DMS79 treated with DMSO at 0.1 percent for 48 hours (cell line): Measurements from ENCODE around the gene FSIP1.
"Not testable (repeated sequence)": the region's sequence is repeated elsewhere in the genome, so short reads cannot be mapped to it uniquely, and the experiment has no call there.

Source experiments
- DNase-seq: peaks from one replicate; lab custom pipeline; 2025; lab: John Stamatoyannopoulos, UW

The FSIP1 gene

DNA sequence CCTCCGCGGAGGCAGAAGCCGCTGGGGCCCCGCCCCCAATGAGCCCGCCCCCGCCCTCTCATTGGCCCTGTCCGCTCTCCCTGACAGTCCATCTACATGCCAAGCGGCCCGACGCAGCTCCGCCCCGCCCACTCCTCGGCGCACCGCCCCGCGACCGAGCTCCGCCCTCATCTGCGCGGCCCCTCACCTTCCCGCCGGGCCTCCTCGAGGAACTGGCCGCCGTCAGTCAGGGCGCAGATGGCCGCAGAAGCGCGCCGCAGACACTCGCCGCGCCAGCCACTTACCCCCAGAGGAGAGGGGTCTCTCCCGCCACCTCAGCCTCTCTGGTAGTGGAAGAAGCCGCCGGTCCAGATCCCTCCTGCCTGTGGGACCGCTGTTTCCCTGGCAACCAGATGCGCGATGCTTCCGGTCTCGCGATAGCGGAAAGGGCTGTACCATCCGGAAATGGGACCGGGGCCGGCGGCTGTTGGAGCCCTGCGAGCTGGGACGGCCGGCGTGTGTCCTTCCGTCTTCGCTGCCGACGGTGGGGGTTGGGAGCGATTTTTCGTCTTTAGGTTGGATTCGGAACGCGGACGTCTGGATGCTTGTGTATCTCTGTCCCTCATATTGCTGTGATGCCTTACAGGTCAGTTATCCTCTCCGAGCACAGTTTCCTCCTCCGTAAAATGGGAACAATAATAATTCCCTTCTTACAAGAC is at the start of gene FSIP1:
Gene FSIP1, minus strand, starts transcription at position 401 of the 698 bp plus-strand sequence. CDS start 6,317 bp downstream, outside the sequence.
- peak; percentile 67 for DNase-seq

DNA sequence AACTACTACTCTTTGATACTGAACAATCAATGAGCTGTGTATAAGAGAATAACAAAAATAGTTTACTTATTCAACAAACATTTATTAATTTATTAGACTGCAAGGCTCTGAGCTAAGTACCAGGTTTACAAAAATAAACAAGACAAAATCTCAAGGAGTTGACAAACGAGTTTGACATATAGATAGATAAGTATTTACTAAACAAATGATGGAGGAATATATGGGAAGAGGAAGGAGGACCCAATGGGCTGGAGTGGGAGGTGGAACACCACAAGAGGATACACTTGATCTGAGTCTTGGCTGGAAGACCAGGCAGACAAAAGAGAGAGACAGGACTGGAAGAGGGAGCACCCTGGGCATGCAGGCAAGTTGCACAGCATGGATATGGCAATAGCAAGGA is 47.5 kb upstream of the FSIP1 start:
- peak; percentile 29 for DNase-seq

DNA sequence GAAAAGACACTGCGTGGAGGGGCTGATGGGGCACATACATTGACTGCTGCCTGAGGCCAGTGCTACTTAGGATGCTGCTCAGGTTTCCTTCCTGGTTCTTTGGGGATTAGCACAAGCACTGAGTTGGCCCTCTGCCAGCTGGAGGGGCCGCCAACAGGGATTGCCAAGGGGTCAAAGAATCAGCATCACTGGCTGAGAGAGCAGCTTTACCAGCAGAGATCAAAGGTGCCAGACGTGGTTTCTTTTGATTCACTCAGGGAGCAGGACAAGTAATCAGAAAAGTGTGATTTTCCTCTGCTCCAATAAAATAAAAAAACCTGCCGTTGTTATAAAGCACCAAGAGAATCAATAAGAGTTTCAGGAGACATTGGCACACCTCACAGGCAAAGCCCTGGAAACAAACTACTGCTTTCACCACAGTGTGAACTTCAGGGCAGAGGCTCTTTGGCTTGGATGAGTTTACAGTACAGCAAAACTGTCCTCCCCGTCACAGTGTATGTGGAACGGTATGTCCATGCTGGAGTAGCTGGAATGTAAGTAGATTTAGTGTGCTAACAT is 45.8 kb upstream of the FSIP1 start:
- peak; percentile 78 for DNase-seq

DNA sequence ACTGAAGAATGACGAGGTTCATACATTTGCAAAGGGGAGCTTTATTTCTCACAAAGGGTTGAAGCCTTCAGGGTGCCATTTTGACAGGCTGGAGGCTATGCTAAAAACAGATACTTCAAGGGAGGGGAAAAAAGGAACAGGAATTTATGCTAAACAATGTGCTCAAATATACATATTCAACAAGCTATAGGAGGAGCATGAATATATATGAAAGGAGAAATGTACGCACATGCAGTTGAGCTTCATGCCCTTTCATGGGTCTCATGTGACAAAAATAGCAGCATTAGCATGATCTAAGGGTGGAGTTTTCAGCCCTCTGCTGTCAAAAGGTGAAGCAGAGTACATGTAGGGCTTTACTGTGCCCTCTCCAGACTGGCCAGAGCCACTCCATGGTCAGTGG is 44.3 kb upstream of the FSIP1 start:
- DNase-seq: no peak

DNA sequence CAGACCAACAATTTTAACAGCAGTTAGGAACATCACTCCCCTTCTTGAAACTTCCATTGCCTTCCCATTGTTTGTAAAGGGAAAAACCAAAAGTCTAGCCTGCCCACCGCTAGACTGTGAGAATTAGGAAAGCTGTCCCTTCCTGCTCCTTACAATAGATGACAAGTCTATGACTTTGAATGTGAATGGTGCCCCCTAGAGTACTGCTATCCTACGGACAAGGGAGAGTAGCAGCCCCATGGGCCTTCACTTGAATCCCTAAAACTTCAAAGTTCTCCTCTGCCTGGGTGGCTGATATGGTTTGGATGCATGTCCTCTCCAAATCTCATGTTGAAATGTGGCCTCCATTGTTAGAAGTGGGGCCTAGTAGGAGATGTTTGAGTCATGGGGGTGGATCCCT is 41.0 kb upstream of the FSIP1 start:
- DNase-seq: no peak

DNA sequence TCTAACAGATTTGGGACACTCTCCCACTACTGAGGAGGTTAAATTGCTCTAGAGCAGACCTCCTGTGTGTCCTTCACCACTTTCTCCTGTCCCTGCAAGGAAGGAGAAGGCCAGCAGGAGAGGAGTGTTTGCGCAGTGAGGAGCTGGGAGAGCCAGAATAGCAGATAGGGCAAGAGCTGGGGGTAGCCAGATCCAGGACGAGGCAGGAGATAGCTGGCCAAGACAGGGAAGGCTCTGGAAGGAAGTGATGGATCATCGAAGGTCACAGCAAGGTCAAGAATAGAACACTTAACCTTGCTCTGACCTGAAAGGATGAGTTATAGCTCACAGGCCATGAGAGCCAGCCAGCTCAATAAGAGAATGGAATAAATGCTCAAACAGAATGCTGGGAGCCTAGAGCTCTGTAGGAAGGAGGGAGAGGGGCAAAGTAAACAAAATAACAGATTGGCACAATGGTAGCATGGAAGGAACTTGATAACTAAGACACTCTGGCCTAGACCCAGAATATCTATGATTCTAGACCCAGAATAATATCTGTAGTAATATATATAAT is 37.5 kb upstream of the FSIP1 start:
- no peak for DNase-seq

DNA sequence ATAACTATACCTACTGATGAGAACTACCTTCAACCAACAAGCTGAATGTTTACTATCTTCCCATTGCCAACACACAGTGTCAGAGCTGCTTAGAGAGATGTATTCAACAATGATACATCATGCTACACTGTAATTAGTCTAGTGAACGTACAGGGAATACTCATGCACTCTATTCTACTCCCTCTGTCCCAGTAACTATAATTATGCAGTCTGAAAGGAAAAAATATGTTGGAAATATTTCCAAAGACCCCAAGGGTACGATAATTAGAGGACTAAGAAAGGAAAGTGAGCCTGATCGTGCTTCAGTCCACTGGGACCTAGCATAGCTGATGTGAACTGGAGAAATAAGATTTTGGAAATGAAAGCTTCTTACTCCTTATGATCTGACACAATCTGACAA is 36.9 kb upstream of the FSIP1 start:
- DNase-seq: no peak

DNA sequence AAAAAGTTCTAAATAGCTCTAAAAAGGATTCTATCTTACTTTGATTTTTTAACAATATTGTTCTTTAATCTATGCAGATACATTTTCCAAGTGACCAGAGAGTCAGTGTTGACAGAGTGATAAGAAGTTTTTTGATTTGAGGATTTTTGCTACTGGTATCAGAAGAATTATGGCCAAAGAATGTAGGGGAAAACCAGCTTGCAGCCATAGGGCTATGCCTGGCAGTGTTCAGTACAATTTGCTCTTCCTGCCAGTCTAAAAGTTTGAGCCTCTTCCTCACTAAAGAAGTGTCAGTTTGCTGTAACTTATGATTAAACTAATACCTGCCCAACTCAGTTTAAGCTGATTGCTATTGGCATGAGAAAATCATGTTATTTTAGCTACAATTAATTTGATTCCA is 35.3 kb upstream of the FSIP1 start:
- no peak for DNase-seq

DNA sequence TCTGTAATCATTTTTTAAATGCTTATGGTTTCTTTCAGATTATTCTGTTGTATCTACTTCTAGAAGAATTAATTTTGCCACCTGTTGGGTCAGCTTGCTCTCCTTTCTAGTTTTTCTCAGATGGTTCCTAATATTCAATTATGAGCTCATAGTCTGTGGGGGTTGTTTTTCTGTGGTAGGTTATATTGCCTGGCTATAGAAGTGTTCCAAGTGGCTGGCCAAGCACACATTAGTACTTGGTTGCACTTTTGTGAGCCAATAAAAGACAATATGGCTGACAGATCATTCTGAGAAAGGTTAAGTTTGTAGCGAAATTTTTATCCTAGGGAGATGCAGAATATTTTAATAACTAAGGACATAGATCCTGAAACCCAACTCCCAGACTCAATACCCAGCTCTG is 31.8 kb upstream of the FSIP1 start:
- no peak for DNase-seq

DNA sequence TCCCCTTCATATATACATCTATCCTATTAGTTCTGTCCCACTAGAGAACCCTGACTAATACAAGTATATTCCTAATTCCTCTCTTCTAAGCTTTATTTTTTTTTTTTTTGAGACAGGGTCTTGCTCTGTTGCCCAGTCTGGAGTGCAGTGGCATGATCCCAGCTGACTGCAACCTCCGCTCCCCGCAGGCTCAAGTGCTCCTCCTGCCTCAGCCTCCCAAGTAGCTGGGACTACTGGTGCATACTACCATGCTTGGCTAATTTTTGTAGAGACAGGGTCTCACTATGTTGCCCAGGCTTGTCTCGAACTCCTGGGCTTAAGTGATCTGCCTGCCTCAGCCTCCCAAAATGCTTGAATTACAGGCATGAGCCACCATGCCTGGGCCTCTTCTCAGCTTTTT is 30.0 kb upstream of the FSIP1 start:
- DNase-seq: not testable (repeated sequence)

DNA sequence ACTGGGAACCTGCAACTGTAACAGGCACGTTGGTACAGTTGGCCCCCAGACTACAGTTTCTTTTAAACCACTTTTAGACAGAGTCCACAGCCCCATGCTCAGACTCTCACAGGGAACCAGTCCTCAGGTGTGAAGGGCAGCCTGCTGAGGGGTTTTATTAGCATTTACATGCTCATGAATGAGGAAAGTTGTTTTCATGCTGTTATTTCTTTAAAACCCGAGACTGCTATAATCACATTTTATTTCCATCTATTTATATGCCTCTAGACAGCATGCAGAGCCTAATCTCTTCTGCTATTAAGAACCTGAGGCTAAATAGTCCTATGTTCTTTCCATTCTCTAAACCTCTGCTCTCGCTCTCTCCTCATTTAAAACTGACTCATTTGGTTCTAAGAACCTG is 26.3 kb upstream of the FSIP1 start:
- DNase-seq: no peak

DNA sequence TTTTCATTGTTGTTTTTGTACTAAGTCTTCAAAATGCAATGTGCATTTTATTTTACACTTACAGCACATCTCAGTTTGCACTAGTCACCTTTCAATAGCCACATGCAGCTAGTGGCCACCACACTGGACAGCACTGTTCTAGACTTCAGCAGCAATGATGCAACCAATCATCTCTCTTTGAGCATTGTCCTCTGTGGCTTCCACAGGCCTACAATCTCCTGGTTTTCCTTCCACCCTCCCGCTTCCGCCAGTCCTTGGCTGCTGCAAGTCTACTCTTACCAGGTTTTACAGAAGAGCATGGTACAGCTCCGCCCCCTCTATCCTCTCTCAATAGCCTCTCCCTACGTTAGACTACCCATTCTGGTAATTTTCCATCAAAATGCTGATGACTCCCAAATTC is 25.1 kb upstream of the FSIP1 start:
- no peak for DNase-seq

DNA sequence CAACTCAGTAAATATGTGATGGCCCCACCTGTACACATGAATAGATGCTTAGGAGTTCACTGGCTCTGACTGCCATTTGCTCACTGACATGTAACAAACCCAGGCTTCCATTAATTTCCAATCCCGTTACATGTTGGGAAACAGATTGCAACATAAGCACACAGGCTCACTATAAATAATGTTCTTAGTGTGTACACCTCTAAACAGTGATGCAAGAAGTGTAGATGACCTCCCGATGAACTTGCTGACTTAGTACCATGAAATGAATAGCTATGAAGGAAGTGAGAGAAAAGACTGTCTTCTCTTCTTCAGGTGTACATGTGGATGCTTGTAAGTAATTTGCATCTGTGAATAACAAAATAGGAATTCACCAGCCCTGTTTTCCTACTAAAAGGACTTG is 21.4 kb upstream of the FSIP1 start:
- DNase-seq: no peak

DNA sequence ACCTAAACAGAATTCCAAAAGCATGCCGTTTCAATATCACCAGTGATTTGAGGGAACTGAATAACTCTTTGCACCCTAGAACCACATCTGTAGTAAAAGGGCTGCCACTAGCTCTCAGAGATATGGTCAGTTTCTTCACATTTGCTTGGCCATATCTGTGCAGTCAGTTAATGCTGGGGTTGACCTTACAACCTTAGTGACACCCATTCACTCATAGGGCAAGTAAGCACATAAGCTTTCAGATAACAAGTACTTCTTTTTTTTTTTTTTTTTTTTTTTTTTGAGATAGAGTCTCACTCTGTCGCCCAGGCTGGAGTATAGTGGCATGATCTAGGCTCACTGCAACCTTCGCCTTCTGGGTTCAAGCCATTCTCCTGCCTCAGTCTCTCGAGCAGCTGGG is 20.4 kb upstream of the FSIP1 start:
- no peak for DNase-seq

DNA sequence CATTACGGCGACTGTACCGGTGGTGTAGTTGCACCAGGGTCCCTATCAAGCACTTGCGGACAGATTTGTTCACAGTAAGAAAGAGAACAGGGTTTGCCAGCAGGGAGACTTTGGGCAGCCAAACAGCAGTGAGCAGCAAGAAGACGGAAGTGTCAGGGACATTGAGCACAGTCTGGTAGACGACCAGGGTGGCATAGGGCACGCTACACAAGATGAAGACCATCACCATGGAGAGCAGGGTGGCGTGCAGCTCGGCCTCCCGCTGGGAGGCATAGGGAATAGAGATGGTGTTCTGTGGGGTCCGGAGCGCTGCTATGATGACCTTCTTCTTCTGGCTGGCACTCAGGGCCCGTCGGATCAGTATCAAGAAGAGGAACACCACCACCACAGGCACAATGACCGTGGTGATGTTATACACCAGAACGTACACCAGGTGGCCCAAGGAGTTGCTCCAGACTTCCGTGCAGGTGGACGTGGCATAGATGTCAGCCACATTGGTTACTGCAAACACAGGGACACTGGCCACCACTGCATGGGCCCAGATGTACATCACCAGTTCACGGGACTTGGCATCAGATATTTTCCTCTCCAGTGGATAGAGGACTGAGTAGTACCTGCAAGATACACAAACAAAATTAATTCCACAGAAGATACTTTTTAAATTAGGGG is 19.1 kb upstream of the FSIP1 start:
- no peak for DNase-seq

DNA sequence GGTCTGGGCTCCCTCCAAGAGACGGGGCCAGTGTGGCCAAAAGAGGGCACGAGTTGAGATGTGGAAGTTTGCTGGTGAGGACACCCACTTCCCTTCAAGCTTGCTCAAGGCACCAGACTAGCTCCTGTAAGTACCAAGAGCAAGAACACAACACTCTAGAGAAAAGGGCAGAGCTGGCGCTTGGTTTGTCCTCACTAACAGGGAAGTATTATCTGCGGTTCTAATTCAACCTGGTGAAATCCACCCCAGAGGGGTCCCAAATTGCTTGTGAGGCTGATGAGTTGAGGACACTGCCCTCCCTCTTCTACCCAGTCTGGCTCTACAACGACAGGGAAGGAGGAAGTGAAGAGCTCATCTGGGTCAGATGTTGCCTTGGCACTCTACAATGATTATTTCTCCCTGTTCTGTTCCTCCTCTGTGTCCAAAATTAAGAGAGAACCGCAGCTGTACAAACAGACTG is 16.9 kb upstream of the FSIP1 start:
- DNase-seq: no peak

DNA sequence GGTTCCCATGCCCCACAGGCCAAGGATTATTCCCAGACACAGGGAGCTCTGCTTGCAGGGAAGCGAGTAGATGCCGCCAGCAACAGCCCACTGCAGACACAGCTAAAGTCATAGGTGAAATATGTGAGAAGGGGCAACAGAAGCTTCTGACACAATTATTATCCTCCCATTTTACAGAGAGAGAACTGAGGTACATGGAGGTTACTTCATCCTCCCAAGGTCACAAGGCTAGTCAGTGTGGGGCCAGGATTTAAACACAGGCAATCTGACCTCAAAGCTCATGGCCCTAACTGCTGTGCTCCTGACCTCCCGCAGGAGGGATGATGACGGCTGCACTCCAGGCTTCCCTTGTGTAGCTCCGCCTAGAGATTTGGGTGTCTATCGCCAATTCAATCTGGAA is 15.7 kb upstream of the FSIP1 start:
- DNase-seq: no peak

DNA sequence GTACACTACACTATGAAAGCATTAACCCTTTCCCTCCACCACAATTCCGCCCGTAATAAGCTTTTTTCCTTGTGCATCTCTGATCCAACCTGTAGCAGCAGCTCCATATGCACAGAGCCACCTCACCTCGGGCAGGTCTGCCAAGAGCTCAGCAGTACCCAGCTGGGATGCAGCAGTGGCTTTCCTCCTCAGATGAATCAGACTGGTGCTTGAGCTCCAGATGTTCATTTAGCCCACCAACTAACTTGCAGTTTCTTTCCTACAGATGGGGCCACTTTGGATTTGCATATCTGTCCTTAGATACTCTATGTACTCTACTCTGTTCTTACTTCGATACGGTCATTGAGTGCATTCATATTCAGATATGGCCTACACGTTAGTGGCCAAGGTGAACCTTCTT is 14.8 kb upstream of the FSIP1 start:
- DNase-seq: no peak

DNA sequence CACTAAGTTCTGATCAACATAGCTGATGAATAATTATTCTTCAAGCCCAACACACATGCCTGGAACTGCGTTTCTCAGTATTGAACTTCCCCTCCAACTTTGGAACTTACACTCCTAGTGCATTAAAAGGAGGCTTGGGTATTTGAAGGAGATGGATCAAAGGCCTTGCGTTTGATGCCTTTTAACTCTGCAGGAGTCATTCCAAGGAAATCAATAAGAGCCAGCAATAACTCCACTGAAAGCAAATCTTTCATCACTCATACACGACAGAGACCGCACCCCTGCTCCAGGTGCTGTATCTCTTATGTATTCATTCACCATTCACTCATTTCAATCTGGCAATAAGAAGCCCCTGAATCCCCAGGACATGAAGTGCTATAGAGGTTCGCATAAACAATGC is 14.0 kb upstream of the FSIP1 start:
- no peak for DNase-seq

DNA sequence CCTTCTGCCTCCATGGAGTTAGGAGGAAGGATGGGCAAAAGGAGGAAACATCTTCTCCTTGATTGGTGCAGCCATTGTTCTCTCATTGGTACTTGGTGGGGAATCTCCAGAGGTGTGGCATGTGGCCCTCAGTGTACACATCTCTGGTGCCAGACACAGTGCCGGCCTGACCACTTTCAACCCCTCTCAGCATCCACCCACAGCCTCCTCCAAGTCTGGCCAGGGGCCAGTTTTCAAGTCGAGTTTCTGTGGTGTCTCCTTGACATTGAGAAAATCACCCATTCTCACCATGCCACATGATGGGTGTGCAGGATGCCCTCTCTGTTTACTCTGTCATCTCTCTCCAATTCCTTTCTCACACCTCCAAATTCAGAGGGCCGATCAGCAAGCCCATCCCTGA is 12.8 kb upstream of the FSIP1 start:
- no peak for DNase-seq

DNA sequence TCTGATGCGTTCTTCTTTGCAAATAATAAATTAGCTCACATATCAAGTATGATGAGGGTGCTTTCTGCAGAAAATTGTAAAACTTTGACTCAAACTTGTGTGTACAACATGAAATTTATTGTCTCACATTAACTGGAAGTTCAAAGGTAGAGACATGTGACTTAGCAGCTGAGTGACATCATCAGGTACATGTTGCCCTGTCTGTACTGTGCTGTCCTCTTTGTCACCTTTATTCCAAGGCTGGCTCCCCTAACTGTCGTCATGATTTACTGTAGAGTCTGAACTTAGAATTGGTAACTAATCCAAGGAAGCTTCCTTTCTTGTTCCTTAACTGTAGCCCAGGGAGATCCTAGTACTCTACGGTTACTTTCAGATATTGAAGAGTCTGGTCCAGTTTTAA is 12.3 kb upstream of the FSIP1 start:
- DNase-seq: no peak

DNA sequence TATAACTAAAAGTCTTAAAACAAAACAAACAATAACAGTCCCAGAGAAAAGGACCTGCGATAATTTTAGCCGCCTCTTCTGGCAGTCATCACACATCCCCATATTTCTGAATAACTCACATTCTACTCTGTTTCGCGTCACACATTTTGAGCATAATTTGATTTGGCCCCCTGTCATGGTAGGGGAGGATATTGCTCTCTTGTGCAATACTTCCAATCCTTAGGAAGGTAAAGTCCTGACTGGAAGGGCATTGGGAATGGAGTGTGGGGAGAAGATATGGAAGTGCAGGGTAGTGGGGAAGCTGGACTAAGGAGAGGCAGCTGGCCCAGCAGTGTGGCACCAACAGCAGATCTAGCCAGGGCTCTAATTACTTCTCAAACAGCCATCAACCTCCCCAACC is 11.3 kb upstream of the FSIP1 start:
- no peak for DNase-seq

DNA sequence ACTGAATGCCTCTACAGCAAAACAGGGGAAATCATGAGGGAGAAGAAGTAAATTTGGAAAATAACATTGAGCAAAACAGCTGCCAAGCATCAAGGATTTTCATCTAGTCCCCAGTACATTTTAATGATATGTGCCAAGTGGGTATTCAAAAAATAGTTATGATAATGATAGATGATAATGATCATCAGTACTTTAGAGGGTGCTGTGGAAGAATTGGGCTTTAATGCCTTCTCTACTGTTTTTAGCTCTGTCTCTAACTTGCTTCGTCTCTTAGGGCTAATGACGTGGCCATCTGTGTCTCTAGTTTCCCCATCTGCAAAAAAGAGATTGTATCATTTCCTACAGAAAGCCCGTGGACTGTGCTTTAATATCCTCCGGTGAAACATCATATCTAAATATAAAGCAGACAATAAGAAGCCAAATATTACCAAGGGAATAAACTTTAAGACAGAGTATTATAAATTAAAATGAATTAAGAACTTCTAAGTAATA is 10.2 kb upstream of the FSIP1 start:
- DNase-seq: no peak
